Effector memory CD4-positive, alpha-beta T cell (primary cell): ENCODE measurements around the gene ARF1.
"Not testable (repeated sequence)": the region's sequence is repeated elsewhere in the genome, so short reads cannot be mapped to it uniquely, and the experiment has no call there.

Source experiments
- DNase-seq, 3 donors: peaks; one replicate each; pipeline ENCODE4 v3.0.0-alpha.2; 2020
- H3K27ac ChIP-seq: 2 replicates; pipeline ENCODE4 v1.7.0; 2013; ENCODE audit warnings: mild to moderate bottlenecking, low read length, moderate library complexity; ENCODE audit not compliant: insufficient read depth, poor library complexity, severe bottlenecking
- H3K27me3 ChIP-seq: replicated peaks from 2 replicates; pipeline ENCODE4 v1.7.0; 2013; ENCODE audit warnings: mild to moderate bottlenecking, low read length; ENCODE audit not compliant: insufficient read depth, control insufficient read depth, poor library complexity, severe bottlenecking
- H3K36me3 ChIP-seq: 2 replicates; pipeline ENCODE4 v1.7.0; 2013; ENCODE audit warnings: mild to moderate bottlenecking, low read length, moderate library complexity; ENCODE audit not compliant: control insufficient read depth, insufficient read depth
- H3K4me1 ChIP-seq: 2 replicates; pipeline ENCODE4 v1.7.0; 2013; ENCODE audit warnings: low read length, mild to moderate bottlenecking; ENCODE audit not compliant: control insufficient read depth, insufficient read depth, poor library complexity, severe bottlenecking
- H3K4me3 ChIP-seq: 2 replicates; pipeline ENCODE4 v1.7.0; 2013; ENCODE audit warnings: low read length, low read depth, mild to moderate bottlenecking; ENCODE audit not compliant: insufficient read depth, poor library complexity, severe bottlenecking
- H3K9me3 ChIP-seq: 2 replicates; pipeline ENCODE4 v1.7.0; 2013; ENCODE audit warnings: mild to moderate bottlenecking, low read length, moderate library complexity; ENCODE audit not compliant: control insufficient read depth

Gene ARF1

GRCh38 chr1:228109073-228109961, 26.8 kb downstream of the ARF1 start, which contains the start of gene MRPL55:
Gene MRPL55, minus strand, starts transcription at chr1:228109299. Its CDS starts 1,039 bp downstream, at chr1:228108260.
- peak; percentile 96 to 98 (median 97) for DNase-seq
- Histone ChIP-seq H3K4me3 (peak within 1 kb of the TSS; percentile 98), H3K27ac (peak within 1 kb of the TSS; percentile 84), H3K36me3 (peaks cover 17% of the 10 kb centered on the region), H3K9me3 (no peaks in the 10 kb centered on the region), H3K27me3 (no peaks in the 10 kb centered on the region), H3K4me1 (peaks cover 18% of the 10 kb centered on the region)

- Histone ChIP-seq H3K27me3 (no peaks in the 10 kb centered on the region), H3K9me3 (no peaks in the 10 kb centered on the region), H3K4me3 (peak overlapping the region; percentile 98), H3K36me3 (peaks cover 17% of the 10 kb centered on the region), H3K27ac (peak overlapping the region; percentile 84), H3K4me1 (peaks cover 18% of the 10 kb centered on the region)
- DNase-seq: no peak
Measured at GRCh38 chr1:228109962-228110488, 27.5 kb downstream of the ARF1 start.

- H3K27me3 ChIP-seq: no peaks in the 10 kb centered on the region
- H3K4me3 ChIP-seq: no peak overlapping the region
- H3K9me3 ChIP-seq: no peaks in the 10 kb centered on the region
- H3K4me1 ChIP-seq: peaks cover 18% of the 10 kb centered on the region
- H3K27ac ChIP-seq: no peak overlapping the region
- peaks cover 17% of the 10 kb centered on the region for H3K36me3 ChIP-seq
- DNase-seq: no peak
Measured at GRCh38 chr1:228110556-228110955, 28.0 kb downstream of the ARF1 start.

GRCh38 chr1:228111315-228111714, 28.8 kb downstream of the ARF1 start:
- H3K4me3 ChIP-seq, DNase-seq, H3K27ac ChIP-seq, H3K9me3 ChIP-seq, H3K27me3 ChIP-seq: not testable (repeated sequence)
- peaks cover 12% of the 10 kb centered on the region for H3K36me3 ChIP-seq
- peaks cover 18% of the 10 kb centered on the region for H3K4me1 ChIP-seq

GRCh38 chr1:228112167-228112566, 29.7 kb downstream of the ARF1 start:
- H3K36me3 ChIP-seq: peaks cover 4% of the 10 kb centered on the region
- H3K27me3 ChIP-seq: no peaks in the 10 kb centered on the region
- DNase-seq: no peak
- no peaks in the 10 kb centered on the region for H3K9me3 ChIP-seq
- no peak overlapping the region for H3K4me3 ChIP-seq
- H3K4me1 ChIP-seq: peaks cover 18% of the 10 kb centered on the region
- no peak overlapping the region for H3K27ac ChIP-seq

- Histone ChIP-seq H3K36me3 (no peaks in the 10 kb centered on the region), H3K4me3 (no peak overlapping the region), H3K27ac (no peak overlapping the region), H3K4me1 (peaks cover 18% of the 10 kb centered on the region), H3K27me3 (no peaks in the 10 kb centered on the region), H3K9me3 (no peaks in the 10 kb centered on the region)
- DNase-seq: no peak
Measured at GRCh38 chr1:228112617-228113016, 30.1 kb downstream of the ARF1 start.

GRCh38 chr1:228114827-228115226, 32.3 kb downstream of the ARF1 start:
- H3K27me3 ChIP-seq: no peaks in the 10 kb centered on the region
- no peaks in the 10 kb centered on the region for H3K9me3 ChIP-seq
- no peak for DNase-seq

GRCh38 chr1:228117335-228117734, 34.8 kb downstream of the ARF1 start:
- no peak for DNase-seq
- no peaks in the 10 kb centered on the region for H3K27me3 ChIP-seq
- no peak overlapping the region for H3K27ac ChIP-seq
- no peak overlapping the region for H3K4me3 ChIP-seq
- H3K4me1 ChIP-seq: no peaks in the 10 kb centered on the region
- H3K36me3 ChIP-seq: no peaks in the 10 kb centered on the region
- no peaks in the 10 kb centered on the region for H3K9me3 ChIP-seq

More at GRCh38 chr1:228114827-228115226, 32.3 kb downstream of the ARF1 start:
- Histone ChIP-seq H3K27ac (no peak overlapping the region), H3K4me1 (peaks cover 4% of the 10 kb centered on the region), H3K4me3 (no peak overlapping the region), H3K36me3 (no peaks in the 10 kb centered on the region)

- Histone ChIP-seq H3K27ac (no peak overlapping the region), H3K27me3 (no peaks in the 10 kb centered on the region), H3K9me3 (no peaks in the 10 kb centered on the region), H3K4me3 (no peak overlapping the region), H3K36me3 (no peaks in the 10 kb centered on the region), H3K4me1 (no peaks in the 10 kb centered on the region)
- DNase-seq: no peak
Measured at GRCh38 chr1:228118040-228118439, 35.5 kb downstream of the ARF1 start.

- no peaks in the 10 kb centered on the region for H3K4me1 ChIP-seq
- no peak overlapping the region for H3K4me3 ChIP-seq
- no peaks in the 10 kb centered on the region for H3K27me3 ChIP-seq
- H3K9me3 ChIP-seq: no peaks in the 10 kb centered on the region
- no peak for DNase-seq
- H3K36me3 ChIP-seq: no peaks in the 10 kb centered on the region
- H3K27ac ChIP-seq: no peak overlapping the region
Measured at GRCh38 chr1:228120351-228120750, 37.8 kb downstream of the ARF1 start.
